Caco-2 (cell line): Measurements from ENCODE around the gene PRKAG2. TPM values are rescaled to one million over a fixed set of nuclear protein-coding genes. Genes with fewer than 3 reads are reported as not detected.

Source experiments
- BruUV-seq: library from RNA; stranded (reverse); fragments of 400-500 nt; replicated peaks from 2 replicates; lab custom pipeline; 2021; lab: Mats Ljungman, UMichigan
- CTCF ChIA-PET: fragments of 300-600 bp; sonication (Branson Sonifier 250); formaldehyde crosslinking; loops from one replicate; lab custom pipeline; 2022; ENCODE audit warnings: antibody characterized with exemption; lab: Charles Lee
- POLR2A ChIA-PET: fragments of 300-600 bp; sonication (Branson Sonifier 250); formaldehyde crosslinking; loops from one replicate; lab custom pipeline; 2022; ENCODE audit warnings: antibody characterized with exemption; lab: Charles Lee
- DNase-seq, 2 experiments: peaks; one replicate each; pipeline versions ENCODE4 v3.0.0 to v3.0.0-alpha.2; 2020 to 2022
- H3K27me3 ChIP-seq: replicated peaks from 2 replicates; pipeline ENCODE4 v1.6.0; 2011; ENCODE audit warnings: low read length; ENCODE audit not compliant: control insufficient read depth, insufficient read depth
- H3K36me3 ChIP-seq: 2 replicates; pipeline ENCODE4 v1.5.1; 2011; ENCODE audit warnings: low read length; ENCODE audit not compliant: control insufficient read depth, insufficient read depth
- H3K4me1 ChIP-seq: fragments of 250-450 bp; sonication (Bioruptor Pico); 2 replicates; pipeline ENCODE4 v1.5.1; 2020; ENCODE audit warnings: mild to moderate bottlenecking
- H3K4me3 ChIP-seq: 2 replicates; pipeline ENCODE4 v1.5.1; 2011; ENCODE audit warnings: low read depth, mild to moderate bottlenecking, control low read depth, low read length
- H3K9me3 ChIP-seq: fragments of 250-450 bp; sonication (Bioruptor Pico); 2 replicates; pipeline ENCODE4 v1.5.1; 2020; ENCODE audit warnings: mild to moderate bottlenecking, moderate library complexity
- H3K27ac Mint-ChIP-seq: one replicate; pipeline ENCODE4 v1.8.0; 2022; ENCODE audit warnings: mixed read lengths; ENCODE audit not compliant: unreplicated experiment
- H3K27me3 Mint-ChIP-seq: one replicate; pipeline ENCODE4 v1.8.0; 2022; ENCODE audit warnings: mixed read lengths; ENCODE audit not compliant: insufficient read depth, unreplicated experiment
- H3K36me3 Mint-ChIP-seq: one replicate; pipeline ENCODE4 v1.8.0; 2022; ENCODE audit warnings: mild to moderate bottlenecking, mixed read lengths; ENCODE audit not compliant: insufficient read depth, unreplicated experiment
- H3K4me1 Mint-ChIP-seq: one replicate; pipeline ENCODE4 v1.8.0; 2022; ENCODE audit warnings: low read depth, mixed read lengths; ENCODE audit not compliant: unreplicated experiment
- H3K4me3 Mint-ChIP-seq: one replicate; pipeline ENCODE4 v1.8.0; 2022; ENCODE audit warnings: mild to moderate bottlenecking, moderate library complexity, mixed read lengths; ENCODE audit not compliant: unreplicated experiment
- H3K9me3 Mint-ChIP-seq: one replicate; pipeline ENCODE4 v1.8.0; 2022; ENCODE audit warnings: mixed read lengths; ENCODE audit not compliant: unreplicated experiment
- intact Hi-C: fragments of 100-400 bp; cut with micrococcal nuclease; formaldehyde crosslinking; loops from one replicate; pipeline ENCODE4 v1.10.0; 2022; ENCODE audit not compliant: unreplicated experiment
- total RNA-seq: library from RNA; stranded (reverse); gene quantifications from 2 replicates; pipeline ENCODE4 v1.2.3, GENCODE V29; 2022
- TF ChIP-seq, protein P1 (sequence below), 2 experiments: fragments of 200-600 bp in 1 of 2; IDR thresholded peaks; 1 replicate in 1 of 2; 2 replicates in 1 of 2; pipeline versions ENCODE4 v1.5.1 to v1.8.0; 2011 to 2022; ENCODE audit warnings: antibody characterized with exemption in 1 of 2, control low read depth in 1 of 2, inconsistent platforms in 1 of 2, low read depth in 1 of 2, low read length in 1 of 2, mild to moderate bottlenecking in 1 of 2, moderate library complexity in 1 of 2; ENCODE audit not compliant: insufficient read depth in 1 of 2, severe bottlenecking in 1 of 2, unreplicated experiment in 1 of 2

PRKAG2 gene
- total RNA-seq, 1 experiment from 2014 or later, result 15.9 TPM

- H3K4me3 Mint-ChIP-seq, result no peak overlapping the region
- CTCF ChIA-PET, result no interaction called here
These were observed 82.3 kb downstream of the PRKAG2 start for GRCh38 chr7:151794508-151795167.

GRCh38 chr7:151793991-151794507 lies 82.9 kb downstream of the PRKAG2 start:
- CTCF ChIA-PET, result no interaction called here
- POLR2A ChIA-PET, result no interaction called here
- no TSS peak for BruUV-seq
- no peaks in the 10 kb centered on the region for H3K4me1 Mint-ChIP-seq
- H3K27ac Mint-ChIP-seq, result no peak overlapping the region
- no peaks in the 10 kb centered on the region for H3K36me3 Mint-ChIP-seq
- no peaks in the 10 kb centered on the region for H3K27me3 Mint-ChIP-seq
- H3K9me3 Mint-ChIP-seq, result no peaks in the 10 kb centered on the region
- H3K4me3 ChIP-seq, result no peak overlapping the region
- DNase-seq, result no peak
- 0 out of 2 replicates have a peak, but pooled peaks cover 3% of the 10 kb centered on the region for H3K4me1 ChIP-seq
- no peaks in the 10 kb centered on the region for H3K36me3 ChIP-seq
- H3K9me3 ChIP-seq, result no peaks in the 10 kb centered on the region
- intact Hi-C loops, result no loop called here
- TF ChIP-seq, protein P1, sequence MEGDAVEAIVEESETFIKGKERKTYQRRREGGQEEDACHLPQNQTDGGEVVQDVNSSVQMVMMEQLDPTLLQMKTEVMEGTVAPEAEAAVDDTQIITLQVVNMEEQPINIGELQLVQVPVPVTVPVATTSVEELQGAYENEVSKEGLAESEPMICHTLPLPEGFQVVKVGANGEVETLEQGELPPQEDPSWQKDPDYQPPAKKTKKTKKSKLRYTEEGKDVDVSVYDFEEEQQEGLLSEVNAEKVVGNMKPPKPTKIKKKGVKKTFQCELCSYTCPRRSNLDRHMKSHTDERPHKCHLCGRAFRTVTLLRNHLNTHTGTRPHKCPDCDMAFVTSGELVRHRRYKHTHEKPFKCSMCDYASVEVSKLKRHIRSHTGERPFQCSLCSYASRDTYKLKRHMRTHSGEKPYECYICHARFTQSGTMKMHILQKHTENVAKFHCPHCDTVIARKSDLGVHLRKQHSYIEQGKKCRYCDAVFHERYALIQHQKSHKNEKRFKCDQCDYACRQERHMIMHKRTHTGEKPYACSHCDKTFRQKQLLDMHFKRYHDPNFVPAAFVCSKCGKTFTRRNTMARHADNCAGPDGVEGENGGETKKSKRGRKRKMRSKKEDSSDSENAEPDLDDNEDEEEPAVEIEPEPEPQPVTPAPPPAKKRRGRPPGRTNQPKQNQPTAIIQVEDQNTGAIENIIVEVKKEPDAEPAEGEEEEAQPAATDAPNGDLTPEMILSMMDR (IDR thresholded peaks at IDR 0.05; ENCODE audit: insufficient read depth in 1 of 2, low read depth in 1 of 2, low read length in 1 of 2, severe bottlenecking in 1 of 2, unreplicated experiment in 1 of 2), result no peak
- H3K4me3 Mint-ChIP-seq, result no peak overlapping the region
- no peaks in the 10 kb centered on the region for H3K27me3 ChIP-seq

More at GRCh38 chr7:151794508-151795167, 82.3 kb downstream of the PRKAG2 start:
- POLR2A ChIA-PET, result no interaction called here
- no peaks in the 10 kb centered on the region for H3K9me3 ChIP-seq
- no peaks in the 10 kb centered on the region for H3K27me3 ChIP-seq
- H3K27ac Mint-ChIP-seq, result no peak overlapping the region
- no peaks in the 10 kb centered on the region for H3K36me3 Mint-ChIP-seq
- DNase-seq, result no peak
- H3K27me3 Mint-ChIP-seq, result no peaks in the 10 kb centered on the region
- H3K36me3 ChIP-seq, result no peaks in the 10 kb centered on the region
- no TSS peak for BruUV-seq
- TF ChIP-seq, protein P1 (IDR thresholded peaks at IDR 0.05; ENCODE audit: insufficient read depth in 1 of 2, low read depth in 1 of 2, low read length in 1 of 2, severe bottlenecking in 1 of 2, unreplicated experiment in 1 of 2), result no peak
- intact Hi-C loops, result no loop called here
- no peak overlapping the region for H3K4me3 ChIP-seq
- H3K9me3 Mint-ChIP-seq, result no peaks in the 10 kb centered on the region
- 0 out of 2 replicates have a peak, but pooled peaks cover 3% of the 10 kb centered on the region for H3K4me1 ChIP-seq
- no peaks in the 10 kb centered on the region for H3K4me1 Mint-ChIP-seq

- ChIA-PET CTCF (no interaction called here), POLR2A (no interaction called here)
- no peaks in the 10 kb centered on the region for H3K9me3 Mint-ChIP-seq
These were observed 83.4 kb downstream of the PRKAG2 start for GRCh38 chr7:151793531-151793951.

More at GRCh38 chr7:151793531-151793951, 83.4 kb downstream of the PRKAG2 start:
- Histone ChIP-seq H3K4me1 (0 out of 2 replicates have a peak, but pooled peaks cover 3% of the 10 kb centered on the region), H3K27me3 (no peaks in the 10 kb centered on the region), H3K4me3 (no peak overlapping the region), H3K9me3 (no peaks in the 10 kb centered on the region), H3K36me3 (no peaks in the 10 kb centered on the region)
- BruUV-seq, result no TSS peak
- intact Hi-C loops, result no loop called here
- Mint-ChIP-seq H3K36me3 (no peaks in the 10 kb centered on the region), H3K27me3 (no peaks in the 10 kb centered on the region), H3K4me3 (no peak overlapping the region), H3K27ac (no peak overlapping the region), H3K4me1 (no peaks in the 10 kb centered on the region)
- no peak for DNase-seq
- TF ChIP-seq, protein P1 (IDR thresholded peaks at IDR 0.05; ENCODE audit: insufficient read depth in 1 of 2, low read depth in 1 of 2, low read length in 1 of 2, severe bottlenecking in 1 of 2, unreplicated experiment in 1 of 2), result no peak
